Gastroesophageal sphincter (tissue), 3 donors: ENCODE results near the gene PYCARD.

ENCODE experiments used
- POLR2A ChIP-seq, 2 donors: fragments of 450-650 bp; IDR thresholded peaks; one replicate each; pipeline ENCODE4 v1.6.1; 2017; ENCODE audit warnings: antibody characterized with exemption in 2 of 2, mild to moderate bottlenecking in 2 of 2, moderate library complexity in 1 of 2
- TF ChIP-seq, protein P1 (sequence below), 4 experiments: fragments of 200-600 bp in 2 of 4; fragments of 450-650 bp in 2 of 4; sonication (generic) in 1 of 4; IDR thresholded peaks; one replicate each; pipeline ENCODE4 v1.5.1; 2017 to 2019; ENCODE audit warnings: antibody characterized with exemption in 4 of 4, mild to moderate bottlenecking in 2 of 4, moderate library complexity in 2 of 4

- TF ChIP-seq, protein P1, sequence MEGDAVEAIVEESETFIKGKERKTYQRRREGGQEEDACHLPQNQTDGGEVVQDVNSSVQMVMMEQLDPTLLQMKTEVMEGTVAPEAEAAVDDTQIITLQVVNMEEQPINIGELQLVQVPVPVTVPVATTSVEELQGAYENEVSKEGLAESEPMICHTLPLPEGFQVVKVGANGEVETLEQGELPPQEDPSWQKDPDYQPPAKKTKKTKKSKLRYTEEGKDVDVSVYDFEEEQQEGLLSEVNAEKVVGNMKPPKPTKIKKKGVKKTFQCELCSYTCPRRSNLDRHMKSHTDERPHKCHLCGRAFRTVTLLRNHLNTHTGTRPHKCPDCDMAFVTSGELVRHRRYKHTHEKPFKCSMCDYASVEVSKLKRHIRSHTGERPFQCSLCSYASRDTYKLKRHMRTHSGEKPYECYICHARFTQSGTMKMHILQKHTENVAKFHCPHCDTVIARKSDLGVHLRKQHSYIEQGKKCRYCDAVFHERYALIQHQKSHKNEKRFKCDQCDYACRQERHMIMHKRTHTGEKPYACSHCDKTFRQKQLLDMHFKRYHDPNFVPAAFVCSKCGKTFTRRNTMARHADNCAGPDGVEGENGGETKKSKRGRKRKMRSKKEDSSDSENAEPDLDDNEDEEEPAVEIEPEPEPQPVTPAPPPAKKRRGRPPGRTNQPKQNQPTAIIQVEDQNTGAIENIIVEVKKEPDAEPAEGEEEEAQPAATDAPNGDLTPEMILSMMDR (IDR thresholded peaks at IDR 0.05) = no peak
- no peak for TF ChIP-seq POLR2A (IDR thresholded peaks at IDR 0.05)
These were observed 39.6 kb upstream of the PYCARD start for GRCh38 chr16:31242206-31242605.
